ENCODE measurements around the gene PTPRD.

DNA sequence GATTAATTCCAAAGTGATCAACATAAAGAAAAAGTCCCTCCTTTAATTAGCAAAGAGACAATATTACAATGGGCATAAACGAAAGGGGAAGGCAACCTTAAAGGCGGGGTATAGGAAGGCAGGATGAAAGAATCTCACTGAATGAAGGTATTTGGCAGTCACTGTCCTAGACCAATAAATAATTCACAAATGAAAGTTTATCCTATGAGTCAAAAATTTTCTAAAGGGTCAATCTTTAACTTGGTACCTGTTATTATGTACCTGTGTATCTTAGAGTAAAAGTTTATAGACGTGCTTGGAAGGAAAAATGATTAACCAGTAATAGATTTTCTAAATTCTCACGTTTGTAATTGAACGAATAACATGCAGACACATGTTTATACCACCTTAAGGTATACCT is 1867.5 kb downstream of the PTPRD start:
- TF ChIP-seq, protein P1, sequence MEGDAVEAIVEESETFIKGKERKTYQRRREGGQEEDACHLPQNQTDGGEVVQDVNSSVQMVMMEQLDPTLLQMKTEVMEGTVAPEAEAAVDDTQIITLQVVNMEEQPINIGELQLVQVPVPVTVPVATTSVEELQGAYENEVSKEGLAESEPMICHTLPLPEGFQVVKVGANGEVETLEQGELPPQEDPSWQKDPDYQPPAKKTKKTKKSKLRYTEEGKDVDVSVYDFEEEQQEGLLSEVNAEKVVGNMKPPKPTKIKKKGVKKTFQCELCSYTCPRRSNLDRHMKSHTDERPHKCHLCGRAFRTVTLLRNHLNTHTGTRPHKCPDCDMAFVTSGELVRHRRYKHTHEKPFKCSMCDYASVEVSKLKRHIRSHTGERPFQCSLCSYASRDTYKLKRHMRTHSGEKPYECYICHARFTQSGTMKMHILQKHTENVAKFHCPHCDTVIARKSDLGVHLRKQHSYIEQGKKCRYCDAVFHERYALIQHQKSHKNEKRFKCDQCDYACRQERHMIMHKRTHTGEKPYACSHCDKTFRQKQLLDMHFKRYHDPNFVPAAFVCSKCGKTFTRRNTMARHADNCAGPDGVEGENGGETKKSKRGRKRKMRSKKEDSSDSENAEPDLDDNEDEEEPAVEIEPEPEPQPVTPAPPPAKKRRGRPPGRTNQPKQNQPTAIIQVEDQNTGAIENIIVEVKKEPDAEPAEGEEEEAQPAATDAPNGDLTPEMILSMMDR (conservative IDR thresholded peaks at IDR 0.05; ENCODE audit: low read depth, low read length) = no peak
- no peak for TF ChIP-seq EZH2 (IDR thresholded peaks at IDR 0.05; ENCODE audit: borderline replicate concordance, low read depth, low read length, poor library complexity, severe bottlenecking)
